ENCODE results near the gene APOBEC2. TPM values are rescaled to one million over a fixed set of nuclear protein-coding genes. Genes with fewer than 3 reads are reported as not detected.

The APOBEC2 gene
- not detected in 2 replicates for total RNA-seq (2011; cell fraction: chromatin; rRNA removed; ENCODE audit: low replicate concordance)
- total RNA-seq (2011; cell fraction: nucleolus; rRNA removed) = not detected in 2 replicates
- not detected in 2 replicates for total RNA-seq (2011; cell fraction: nucleoplasm; rRNA removed)
- total RNA-seq (2014; rRNA removed) (not detected in 2 replicates), total RNA-seq (2014; rRNA removed; fragmentation: Illumina TruSeq; extraction: Trizol) (not detected in 2 replicates), total RNA-seq (2015; rRNA removed; fragmentation: Illumina TruSeq; extraction: Trizol) (not detected in 2 replicates), total RNA-seq (2021) (not detected in 2 replicates), polyA plus RNA-seq (2011; rRNA removed) (not detected in 2 replicates), polyA plus RNA-seq (2014; fragmentation: Illumina TruSeq; extraction: Trizol) (not detected in 2 replicates), polyA plus RNA-seq (2014; fragmentation: Nextera tagmentation; extraction: Ambion mirVana) (1 to 10 TPM in 1 of 2 experiments, under 1 TPM in 1; 0.25 to 1.6 TPM), polyA plus RNA-seq (2014; rRNA removed) (not detected in 2 replicates), polyA minus RNA-seq (2011; rRNA and poly(A)+ RNA removed) (not detected in 2 replicates), Bru-seq, nascent RNA (not detected), BruChase-seq, experiment 1, labeled RNA remaining after a 2-hour chase (not detected), BruChase-seq, experiment 2, labeled RNA remaining after a 6-hour chase (not detected)
- not detected in 2 replicates for polyA plus RNA-seq (2011; cell fraction: cytosol; rRNA removed)
- polyA plus RNA-seq (2011; cell fraction: nucleus; rRNA removed) = not detected in 2 replicates
- polyA plus RNA-seq (2012) = 0.10 and 0.61 TPM in 2 replicates
- polyA minus RNA-seq (2011; cell fraction: cytosol; rRNA and poly(A)+ RNA removed) = not detected in 2 replicates
- polyA minus RNA-seq (2011; cell fraction: nucleus; rRNA and poly(A)+ RNA removed) = not detected in 2 replicates
- long read RNA-seq, experiment 1, partial matches to known transcripts = 0 of 1 reads
- long read RNA-seq, experiment 1, other reads (novel, unspliced or antisense) = 1 of 1 reads
- long read RNA-seq, experiment 2 = 0 reads
- long read RNA-seq, experiment 3 = 0 reads

GRCh38 chr6:41053041-41053440 is at the start of gene APOBEC2:
Gene APOBEC2 (plus strand): TSS chr6:41053202. CDS start chr6:41053348, 146 bp downstream.
- FAIRE-seq (no peak), ATAC-seq (no peak; the same call in 2 of the 3 replicates), DNase-seq (ENCODE audit: extremely low read depth in 1 of 4, low spot score in 3 of 4) (no peak)
- no TSS peak for BruUV-seq (replicated peaks)
- Histone ChIP-seq H3K9me1 (ENCODE audit: control insufficient read depth, insufficient read depth, low read length) (no peaks in the 10 kb centered on the region), H3K27me3 (ENCODE audit: control insufficient read depth in 2 of 2, insufficient read depth in 2 of 2, low read length in 2 of 2) (no peaks in the 10 kb centered on the region), H3K4me2 (ENCODE audit: insufficient read depth, low read length) (no peak within 1 kb of the TSS), H3K36me3 (ENCODE audit: control insufficient read depth, insufficient read depth, low read length) (no peaks in the 10 kb centered on the region), H3K4me3 (no peak within 1 kb of the TSS), H3K9me3 (replicated peaks; ENCODE audit: control insufficient read depth, insufficient read depth, low read depth, low read length) (no peaks in the 10 kb centered on the region), H3K9ac (ENCODE audit: insufficient read depth in 1 of 2, low read depth in 2 of 2, low read length in 2 of 2) (peak within 1 kb of the TSS in 1 of 2 experiments; percentile 36; a peak in 1 of 4 replicates), H3K27ac (ENCODE audit: extremely low read depth, low read depth, low read length) (no peak within 1 kb of the TSS), H4K20me1 (replicated peaks; ENCODE audit: control insufficient read depth, insufficient read depth, low read length) (0 out of 2 replicates have a peak, but pooled peaks cover 4% of the 10 kb centered on the region), H3K79me2 (ENCODE audit: control insufficient read depth, insufficient read depth, low read length) (no peaks in the 10 kb centered on the region), H3K4me1 (replicated peaks in 1 of 2; ENCODE audit: control insufficient read depth in 2 of 2, insufficient read depth in 2 of 2, low read length in 2 of 2) (peaks cover 6 to 22% of the 10 kb centered on the region in 2 experiments), H2AFZ (ENCODE audit: low read depth, low read length) (peak within 1 kb of the TSS; percentile 71)
- ChIA-PET POLR2A (interaction anchor here (0.8 to 1.7 kb wide), 4 partner anchors 8 to 141 kb away, joined by 3 to 4 read pairs (median 3); no protein-coding TSS in a partner anchor), CTCF (ENCODE audit: low intra/inter-chr PET ratio) (no interaction called here)
- WGBS (ENCODE audit: insufficient coverage, low coverage, missing lambda C conversion rate) = 61% methylated on average over 5 of the region's 5 CpGs
- in situ Hi-C loops (cut with MboI) = no loop called here
- no peak for TF ChIP-seq ARID1B (IDR thresholded peaks at IDR 0.05)
- peak; percentile 45; the same call in 1 of the 2 replicates for TF ChIP-seq PKNOX1 (IDR thresholded peaks at IDR 0.05)
- TF ChIP-seq POLR2G (IDR thresholded peaks at IDR 0.05; ENCODE audit: low read depth, low read length) = 0 out of 2 replicates have a peak, but pooled peaks have one; percentile 26
- TF ChIP-seq ZNF143 (CRISPR knock-in tag; IDR thresholded peaks at IDR 0.05) = no peak
- TF ChIP-seq ADNP (tag; IDR thresholded peaks at IDR 0.05) = no peak
- intact Hi-C loops (cut with micrococcal nuclease) = no loop called here

Measured in K562 (cell line).